ENCODE data around the gene ESR2. TPM values are rescaled to one million over a fixed set of nuclear protein-coding genes. Genes with fewer than 3 reads are reported as not detected.

Gene ESR2
- total RNA-seq, 1 donor from 2014 or later, result 0.17 TPM

DNA sequence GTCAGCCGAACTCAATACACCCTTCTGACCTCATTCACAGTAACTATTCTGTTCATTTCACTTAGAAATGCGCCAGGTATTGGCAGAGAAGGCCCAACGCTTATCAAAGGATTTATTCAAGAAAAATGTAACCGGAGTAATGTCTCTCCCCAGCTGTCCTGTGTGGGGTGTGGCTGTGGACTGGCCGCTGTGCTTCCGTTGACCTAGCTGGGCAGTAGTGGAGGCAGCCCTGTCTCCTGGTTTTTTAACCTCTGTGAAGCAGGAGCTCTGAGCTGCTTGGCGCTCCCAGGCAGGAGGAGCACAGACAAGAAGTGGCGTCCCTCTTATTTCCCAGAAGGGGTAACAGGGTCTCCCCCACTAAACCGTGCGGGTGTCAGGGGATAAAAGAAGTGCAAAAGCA, 85.2 kb downstream of the ESR2 start:
- DNase-seq (ENCODE audit: low read depth), result no peak
- no peaks in the 10 kb centered on the region for H3K27me3 ChIP-seq (ENCODE audit: control insufficient read depth, insufficient read depth, low read length)
- no peak overlapping the region for H3K4me3 ChIP-seq (ENCODE audit: low read depth, low read length)
- TF ChIP-seq, protein P1, sequence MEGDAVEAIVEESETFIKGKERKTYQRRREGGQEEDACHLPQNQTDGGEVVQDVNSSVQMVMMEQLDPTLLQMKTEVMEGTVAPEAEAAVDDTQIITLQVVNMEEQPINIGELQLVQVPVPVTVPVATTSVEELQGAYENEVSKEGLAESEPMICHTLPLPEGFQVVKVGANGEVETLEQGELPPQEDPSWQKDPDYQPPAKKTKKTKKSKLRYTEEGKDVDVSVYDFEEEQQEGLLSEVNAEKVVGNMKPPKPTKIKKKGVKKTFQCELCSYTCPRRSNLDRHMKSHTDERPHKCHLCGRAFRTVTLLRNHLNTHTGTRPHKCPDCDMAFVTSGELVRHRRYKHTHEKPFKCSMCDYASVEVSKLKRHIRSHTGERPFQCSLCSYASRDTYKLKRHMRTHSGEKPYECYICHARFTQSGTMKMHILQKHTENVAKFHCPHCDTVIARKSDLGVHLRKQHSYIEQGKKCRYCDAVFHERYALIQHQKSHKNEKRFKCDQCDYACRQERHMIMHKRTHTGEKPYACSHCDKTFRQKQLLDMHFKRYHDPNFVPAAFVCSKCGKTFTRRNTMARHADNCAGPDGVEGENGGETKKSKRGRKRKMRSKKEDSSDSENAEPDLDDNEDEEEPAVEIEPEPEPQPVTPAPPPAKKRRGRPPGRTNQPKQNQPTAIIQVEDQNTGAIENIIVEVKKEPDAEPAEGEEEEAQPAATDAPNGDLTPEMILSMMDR (IDR thresholded peaks at IDR 0.05; ENCODE audit: insufficient read depth, low read length, poor library complexity, severe bottlenecking), result no peak
- peaks cover 2% of the 10 kb centered on the region for H3K36me3 ChIP-seq (ENCODE audit: control insufficient read depth, insufficient read depth, low read length)

DNA sequence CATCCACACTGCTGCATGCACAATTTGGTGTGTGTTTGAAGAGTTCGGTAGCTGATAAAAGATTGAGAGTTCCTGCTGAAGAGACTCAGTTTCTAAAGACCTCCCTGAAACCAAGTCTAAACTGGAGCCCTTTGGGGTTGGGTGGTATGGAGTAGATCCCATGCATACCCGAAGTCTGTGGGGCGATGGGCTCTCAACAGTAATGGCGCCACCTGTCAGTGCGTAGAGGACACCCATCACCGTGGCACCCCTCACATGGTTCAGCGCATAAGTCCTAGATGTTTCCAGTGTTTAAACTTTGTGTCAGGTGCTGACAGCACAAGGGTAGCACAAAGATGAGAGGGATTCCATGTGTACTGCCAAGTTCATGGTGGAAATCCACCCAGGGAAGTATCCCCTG, 85.9 kb downstream of the ESR2 start:
- peaks cover 2% of the 10 kb centered on the region for H3K36me3 ChIP-seq (ENCODE audit: control insufficient read depth, insufficient read depth, low read length)
- H3K27me3 ChIP-seq (ENCODE audit: control insufficient read depth, insufficient read depth, low read length), result no peaks in the 10 kb centered on the region
- H3K4me3 ChIP-seq (ENCODE audit: low read depth, low read length), result no peak overlapping the region
- no peak for DNase-seq (ENCODE audit: low read depth)
- TF ChIP-seq, protein P1 (IDR thresholded peaks at IDR 0.05; ENCODE audit: insufficient read depth, low read length, poor library complexity, severe bottlenecking), result no peak

DNA sequence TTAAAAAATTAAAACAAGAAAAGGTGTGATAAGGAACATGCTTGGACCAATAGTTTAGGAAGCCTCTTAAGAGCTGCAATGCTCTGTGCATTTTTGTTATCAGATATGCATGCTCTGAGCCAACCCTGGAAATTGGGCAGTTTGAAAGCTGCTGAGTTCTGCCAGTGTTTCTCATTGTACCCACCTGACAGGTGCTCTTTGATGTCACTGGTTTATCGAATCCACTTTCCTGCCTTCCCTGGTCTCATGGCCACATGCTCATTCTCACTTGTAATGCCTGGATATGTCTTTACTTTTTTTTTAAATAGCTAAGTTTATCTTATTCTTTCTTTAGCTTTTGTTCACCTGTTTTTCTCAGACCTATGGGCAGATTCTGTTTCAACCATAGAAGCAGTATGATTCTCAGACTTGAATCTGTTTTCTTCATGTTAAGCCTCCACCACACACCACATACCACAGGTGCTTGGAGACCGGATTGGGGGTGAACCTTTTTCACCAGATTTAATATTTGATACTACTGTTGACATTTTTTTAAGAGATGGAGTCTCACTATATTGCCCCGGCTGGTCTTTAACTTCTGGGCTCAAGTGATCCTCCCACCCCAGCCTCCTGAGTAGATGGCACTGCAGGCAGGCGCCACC, 90.7 kb downstream of the ESR2 start:
- no peak for DNase-seq (ENCODE audit: low read depth)
- Histone ChIP-seq H3K27me3 (ENCODE audit: control insufficient read depth, insufficient read depth, low read length) (no peaks in the 10 kb centered on the region), H3K4me3 (ENCODE audit: low read depth, low read length) (no peak overlapping the region), H3K36me3 (ENCODE audit: control insufficient read depth, insufficient read depth, low read length) (no peaks in the 10 kb centered on the region)
- TF ChIP-seq, protein P1 (IDR thresholded peaks at IDR 0.05; ENCODE audit: insufficient read depth, low read length, poor library complexity, severe bottlenecking), result no peak

- H3K4me3 ChIP-seq (ENCODE audit: low read depth, low read length), result no peak overlapping the region
- H3K27me3 ChIP-seq (ENCODE audit: control insufficient read depth, insufficient read depth, low read length), result no peaks in the 10 kb centered on the region
- TF ChIP-seq, protein P1 (IDR thresholded peaks at IDR 0.05; ENCODE audit: insufficient read depth, low read length, poor library complexity, severe bottlenecking), result no peak
- H3K36me3 ChIP-seq (ENCODE audit: control insufficient read depth, insufficient read depth, low read length), result no peaks in the 10 kb centered on the region
- no peak for DNase-seq (ENCODE audit: low read depth)
Measured at GRCh38 chr14:64202716-64203115, 91.5 kb downstream of the ESR2 start.

GRCh38 chr14:64201921-64202545, 92.1 kb downstream of the ESR2 start:
- Histone ChIP-seq H3K27me3 (ENCODE audit: control insufficient read depth, insufficient read depth, low read length) (no peaks in the 10 kb centered on the region), H3K4me3 (ENCODE audit: low read depth, low read length) (no peak overlapping the region), H3K36me3 (ENCODE audit: control insufficient read depth, insufficient read depth, low read length) (no peaks in the 10 kb centered on the region)
- no peak for DNase-seq (ENCODE audit: low read depth)
- TF ChIP-seq, protein P1 (IDR thresholded peaks at IDR 0.05; ENCODE audit: insufficient read depth, low read length, poor library complexity, severe bottlenecking), result no peak

- TF ChIP-seq, protein P1 (IDR thresholded peaks at IDR 0.05; ENCODE audit: insufficient read depth, low read length, poor library complexity, severe bottlenecking), result no peak
- Histone ChIP-seq H3K4me3 (ENCODE audit: low read depth, low read length) (no peak overlapping the region), H3K36me3 (ENCODE audit: control insufficient read depth, insufficient read depth, low read length) (no peaks in the 10 kb centered on the region), H3K27me3 (ENCODE audit: control insufficient read depth, insufficient read depth, low read length) (no peaks in the 10 kb centered on the region)
- no peak for DNase-seq (ENCODE audit: low read depth)
Measured at GRCh38 chr14:64201296-64201695, 92.9 kb downstream of the ESR2 start.

Measured in kidney epithelial cell (primary cell).